Stimulated activated naive CD8-positive, alpha-beta T cell treated with anti-CD3 and anti-CD28 coated beads, Interleukin-15, amount 100 ng/mL, for 72 hours (primary cell): ENCODE measurements around the gene RAB24.
"Not testable (repeated sequence)": the region's sequence is repeated elsewhere in the genome, so short reads cannot be mapped to it uniquely, and the experiment has no call there.

Experiments used
- ATAC-seq: fragments of 150-1000 bp; cut with Tn5 transposase; 2 replicates; pipeline ENCODE4 v1.10.0; 2021; ENCODE audit warnings: mild to moderate bottlenecking, moderate library complexity
- DNase-seq, 2 donors: peaks; one replicate each; pipeline ENCODE4 v3.0.0; 2021 to 2022
- H3K27ac Mint-ChIP-seq, 2 donors: one replicate each; pipeline ENCODE4 v1.8.0; 2022; ENCODE audit warnings: mild to moderate bottlenecking in 2 of 2, mixed read lengths in 2 of 2, moderate library complexity in 2 of 2
- H3K27me3 Mint-ChIP-seq: one replicate; pipeline ENCODE4 v1.8.0; 2022; ENCODE audit warnings: mixed read lengths
- H3K4me1 Mint-ChIP-seq: one replicate; pipeline ENCODE4 v1.8.0; 2022; ENCODE audit warnings: mild to moderate bottlenecking, mixed read lengths
- H3K4me3 Mint-ChIP-seq, 2 donors: one replicate each; pipeline ENCODE4 v1.8.0; 2022; ENCODE audit warnings: mild to moderate bottlenecking in 2 of 2, mixed read lengths in 2 of 2, moderate library complexity in 1 of 2
- H3K9me3 Mint-ChIP-seq, 2 donors: one replicate each; pipeline ENCODE4 v1.8.0; 2022; ENCODE audit warnings: mixed read lengths in 2 of 2

The RAB24 gene

GRCh38 chr5:177309351-177310191, 6.1 kb upstream of the RAB24 start:
- peak; percentile 75 to 79 for DNase-seq
- Mint-ChIP-seq H3K4me1 (peaks cover 76% of the 10 kb centered on the region), H3K4me3 (peak overlapping the region; percentile 63 to 83), H3K9me3 (no peaks in the 10 kb centered on the region), H3K27me3 (no peaks in the 10 kb centered on the region), H3K27ac (peak overlapping the region in 1 of 2 donors; percentile 27)
- no peak for ATAC-seq

GRCh38 chr5:177308740-177309139, 5.2 kb upstream of the RAB24 start:
- H3K4me1 Mint-ChIP-seq: peaks cover 78% of the 10 kb centered on the region
- no peak for DNase-seq
- H3K4me3 Mint-ChIP-seq: no peak overlapping the region
- H3K9me3 Mint-ChIP-seq: no peaks in the 10 kb centered on the region
- no peak overlapping the region for H3K27ac Mint-ChIP-seq
- ATAC-seq: no peak
- H3K27me3 Mint-ChIP-seq: no peaks in the 10 kb centered on the region

- no peak for DNase-seq
- ATAC-seq: no peak
- H3K27ac Mint-ChIP-seq: no peak overlapping the region
- peaks cover 68% of the 10 kb centered on the region for H3K4me1 Mint-ChIP-seq
- H3K9me3 Mint-ChIP-seq: no peaks in the 10 kb centered on the region
- no peak overlapping the region for H3K4me3 Mint-ChIP-seq
- H3K27me3 Mint-ChIP-seq: no peaks in the 10 kb centered on the region
Observed at GRCh38 chr5:177307544-177308363, 4.2 kb upstream of the RAB24 start.

- Mint-ChIP-seq H3K27ac (peak overlapping the region in 1 of 2 donors; percentile 12), H3K4me3 (peak overlapping the region in 1 of 2 donors; percentile 17), H3K4me1 (peaks cover 73% of the 10 kb centered on the region), H3K27me3 (no peaks in the 10 kb centered on the region), H3K9me3 (no peaks in the 10 kb centered on the region)
- DNase-seq (no peak), ATAC-seq (no peak)
Observed at GRCh38 chr5:177306674-177307543, 3.4 kb upstream of the RAB24 start.

- Mint-ChIP-seq H3K4me3 (peak overlapping the region in 1 of 2 donors; percentile 38), H3K27ac (peak overlapping the region in 1 of 2 donors; percentile 27), H3K4me1 (peaks cover 74% of the 10 kb centered on the region)
- not testable (repeated sequence) for DNase-seq, ATAC-seq, H3K9me3 Mint-ChIP-seq, H3K27me3 Mint-ChIP-seq
Observed at GRCh38 chr5:177306103-177306640, 2.7 kb upstream of the RAB24 start.

GRCh38 chr5:177304392-177305119, 1.0 kb upstream of the RAB24 start:
- Mint-ChIP-seq H3K9me3 (no peaks in the 10 kb centered on the region), H3K4me1 (peaks cover 75% of the 10 kb centered on the region), H3K27ac (peak overlapping the region; percentile 80 to 92), H3K27me3 (no peaks in the 10 kb centered on the region), H3K4me3 (peak overlapping the region; percentile 88 to 90)
- ATAC-seq (no peak), DNase-seq (peak in 1 of 2 donors; percentile 36)

GRCh38 chr5:177303925-177304391, 439 bp upstream of the RAB24 start:
- peak overlapping the region; percentile 80 to 92 for H3K27ac Mint-ChIP-seq
- no peaks in the 10 kb centered on the region for H3K27me3 Mint-ChIP-seq
- no peak for DNase-seq
- H3K4me1 Mint-ChIP-seq: peaks cover 75% of the 10 kb centered on the region
- no peaks in the 10 kb centered on the region for H3K9me3 Mint-ChIP-seq
- peak; percentile 24 for ATAC-seq
- peak overlapping the region; percentile 88 to 90 for H3K4me3 Mint-ChIP-seq

GRCh38 chr5:177302354-177303110, 987 bp downstream of the RAB24 start:
- Mint-ChIP-seq H3K4me1 (peaks cover 79% of the 10 kb centered on the region), H3K4me3 (peak overlapping the region; percentile 88 to 90), H3K9me3 (no peaks in the 10 kb centered on the region), H3K27me3 (no peaks in the 10 kb centered on the region), H3K27ac (peak overlapping the region; percentile 65 to 95)
- DNase-seq (no peak), ATAC-seq (no peak)

GRCh38 chr5:177301503-177302165, 1.9 kb downstream of the RAB24 start:
- peak overlapping the region; percentile 88 to 90 for H3K4me3 Mint-ChIP-seq
- ATAC-seq: no peak
- no peak for DNase-seq

GRCh38 chr5:177300951-177301350, 2.6 kb downstream of the RAB24 start:
- ATAC-seq: no peak
- peaks cover 84% of the 10 kb centered on the region for H3K4me1 Mint-ChIP-seq

More at GRCh38 chr5:177301503-177302165, 1.9 kb downstream of the RAB24 start:
- H3K27me3 Mint-ChIP-seq: no peaks in the 10 kb centered on the region
- no peaks in the 10 kb centered on the region for H3K9me3 Mint-ChIP-seq
- H3K27ac Mint-ChIP-seq: peak overlapping the region in 1 of 2 donors; percentile 95
- peaks cover 84% of the 10 kb centered on the region for H3K4me1 Mint-ChIP-seq

GRCh38 chr5:177300236-177300880, 3.2 kb downstream of the RAB24 start:
- H3K27ac Mint-ChIP-seq: peak overlapping the region; percentile 88 to 91
- no peaks in the 10 kb centered on the region for H3K9me3 Mint-ChIP-seq
- no peaks in the 10 kb centered on the region for H3K27me3 Mint-ChIP-seq
- H3K4me3 Mint-ChIP-seq: peak overlapping the region; percentile 65 to 88
- peak; percentile 46 for ATAC-seq
- peaks cover 84% of the 10 kb centered on the region for H3K4me1 Mint-ChIP-seq
- DNase-seq: peak in 1 of 2 donors; percentile 51

More at GRCh38 chr5:177300951-177301350, 2.6 kb downstream of the RAB24 start:
- Mint-ChIP-seq H3K27me3 (no peaks in the 10 kb centered on the region), H3K4me3 (peak overlapping the region; percentile 65 to 88), H3K27ac (peak overlapping the region in 1 of 2 donors; percentile 33), H3K9me3 (no peaks in the 10 kb centered on the region)
- no peak for DNase-seq

- Mint-ChIP-seq H3K27ac (peak overlapping the region in 1 of 2 donors; percentile 47), H3K4me1 (peaks cover 82% of the 10 kb centered on the region), H3K27me3 (no peaks in the 10 kb centered on the region), H3K9me3 (no peaks in the 10 kb centered on the region), H3K4me3 (no peak overlapping the region)
- DNase-seq (no peak), ATAC-seq (no peak)
Observed at GRCh38 chr5:177299697-177300096, 3.8 kb downstream of the RAB24 start.

- ATAC-seq: no peak
- Mint-ChIP-seq H3K27ac (no peak overlapping the region), H3K9me3 (no peaks in the 10 kb centered on the region), H3K4me3 (no peak overlapping the region), H3K27me3 (no peaks in the 10 kb centered on the region), H3K4me1 (peaks cover 79% of the 10 kb centered on the region)
- no peak for DNase-seq
Observed at GRCh38 chr5:177297922-177298321, 5.6 kb downstream of the RAB24 start.
